CD4-positive, alpha-beta T cell treated with Interleukin-1 beta for 1 hour (primary cell): Measurements from ENCODE around the gene AKAP12.
A peak's percentile ranks its signal among the peaks of the same experiment; 100 is the strongest.
"Not testable (repeated sequence)": the region's sequence is repeated elsewhere in the genome, so short reads cannot be mapped to it uniquely, and the experiment has no call there.

ENCODE experiments used
- DNase-seq, 2 donors: peaks; one replicate each; pipeline ENCODE4 v3.0.0-alpha.2; 2020 to 2022

The AKAP12 gene

GRCh38 chr6:151285122-151285521 lies 45.4 kb downstream of the AKAP12 start:
- DNase-seq: no peak

GRCh38 chr6:151286214-151286613 lies 46.4 kb downstream of the AKAP12 start:
- no peak for DNase-seq

GRCh38 chr6:151288712-151289398 lies 49.1 kb downstream of the AKAP12 start:
- DNase-seq: no peak

- peak in 1 of 2 donors; percentile 11 for DNase-seq
Measured at GRCh38 chr6:151289399-151290007, 49.7 kb downstream of the AKAP12 start.

GRCh38 chr6:151290877-151291721 lies 51.3 kb downstream of the AKAP12 start:
- no peak for DNase-seq

- no peak for DNase-seq
Measured at GRCh38 chr6:151291722-151292059, 51.9 kb downstream of the AKAP12 start.

GRCh38 chr6:151292974-151293687 lies 53.4 kb downstream of the AKAP12 start:
- no peak for DNase-seq

- no peak for DNase-seq
Measured at GRCh38 chr6:151293688-151294016, 53.9 kb downstream of the AKAP12 start.

GRCh38 chr6:151294561-151295101 lies 54.9 kb downstream of the AKAP12 start:
- DNase-seq: no peak

GRCh38 chr6:151297886-151298285 lies 58.1 kb downstream of the AKAP12 start:
- DNase-seq: no peak

- no peak for DNase-seq
Measured at GRCh38 chr6:151299011-151299410, 59.2 kb downstream of the AKAP12 start.

- no peak for DNase-seq
Measured at GRCh38 chr6:151300267-151300991, 60.7 kb downstream of the AKAP12 start.

- no peak for DNase-seq
Measured at GRCh38 chr6:151301547-151301946, 61.8 kb downstream of the AKAP12 start.

GRCh38 chr6:151303231-151303630 lies 63.5 kb downstream of the AKAP12 start:
- no peak for DNase-seq

- no peak for DNase-seq
Measured at GRCh38 chr6:151306269-151306783, 66.6 kb downstream of the AKAP12 start.

GRCh38 chr6:151307501-151307900 lies 67.7 kb downstream of the AKAP12 start:
- no peak for DNase-seq

- no peak for DNase-seq
Measured at GRCh38 chr6:151309619-151310018, 69.9 kb downstream of the AKAP12 start.

GRCh38 chr6:151310279-151310678 lies 70.5 kb downstream of the AKAP12 start:
- DNase-seq: no peak

- no peak for DNase-seq
Measured at GRCh38 chr6:151310852-151311767, 71.3 kb downstream of the AKAP12 start.

GRCh38 chr6:151313066-151313491 lies 73.3 kb downstream of the AKAP12 start:
- DNase-seq: no peak

GRCh38 chr6:151315661-151316060 lies 75.9 kb downstream of the AKAP12 start:
- DNase-seq: not testable (repeated sequence)
